GM12878 (cell line): ENCODE data around the gene TMEM87A. TPM values are rescaled to one million over a fixed set of nuclear protein-coding genes. Genes with fewer than 3 reads are reported as not detected.

Source experiments
- ATAC-seq: fragments of 200-7000 bp; cut with Tn5 transposase; 3 replicates; pipeline ENCODE4 v1.9.1; 2020; ENCODE audit warnings: mild to moderate bottlenecking, moderate library complexity
- BruUV-seq: library from RNA; stranded (reverse); fragments of 400-500 nt; replicated peaks from 2 replicates; lab custom pipeline; 2021; lab: Mats Ljungman, UMichigan
- CTCF ChIA-PET: fragments of 300-600 bp; sonication (Branson Sonifier 250); formaldehyde crosslinking; extraction: SDS; loops from one replicate; lab custom pipeline; 2021; ENCODE audit warnings: inconsistent platforms; lab: Yijun Ruan, JAX
- POLR2A ChIA-PET: fragments of 350-600 bp; formaldehyde crosslinking; extraction: SDS; loops from one replicate; lab custom pipeline; 2021; ENCODE audit warnings: inconsistent platforms; lab: Charles Lee
- RAD21 ChIA-PET: fragments of 300-600 bp; sonication (Branson Sonifier 250); formaldehyde crosslinking; loops from one replicate; lab custom pipeline; 2023; ENCODE audit warnings: antibody characterized with exemption; ENCODE audit not compliant: unreplicated experiment; lab: Charles Lee
- SMC1A ChIA-PET: fragments of 300-600 bp; sonication (Branson Sonifier 250); formaldehyde crosslinking; loops from one replicate; lab custom pipeline; 2023; ENCODE audit not compliant: unreplicated experiment, uncharacterized antibody; lab: Charles Lee
- DNase-seq: peaks from one replicate; pipeline ENCODE4 v3.0.0-alpha.2; 2011; ENCODE audit warnings: low read depth, low spot score
- FAIRE-seq: peaks from 3 replicates; lab custom pipeline; 2011; peaks lifted over from hg19 to GRCh38; lab: Jason Lieb, UNC
- H2AFZ ChIP-seq: 2 replicates; pipeline ENCODE4 v1.6.0; 2011; ENCODE audit warnings: low read depth, low read length, control low read depth; ENCODE audit not compliant: control insufficient read depth
- H3K27ac ChIP-seq: 2 replicates; pipeline ENCODE4 v1.5.1; 2011; ENCODE audit warnings: control low read depth; ENCODE audit not compliant: control insufficient read depth, insufficient read depth
- H3K27me3 ChIP-seq, 2 experiments: replicated peaks in 1 of 2; 2 replicates each; pipeline versions ENCODE4 v1.6.0 to v1.6.1; 2011; ENCODE audit warnings: low read length in 1 of 2; ENCODE audit not compliant: control insufficient read depth in 2 of 2, insufficient read depth in 2 of 2
- H3K36me3 ChIP-seq, 2 experiments: 2 replicates each; pipeline ENCODE4 v1.5.1; 2011; ENCODE audit warnings: low read length in 1 of 2; ENCODE audit not compliant: control insufficient read depth in 2 of 2, insufficient read depth in 2 of 2
- H3K4me1 ChIP-seq: 2 replicates; pipeline ENCODE4 v1.6.1; 2011; ENCODE audit warnings: mild to moderate bottlenecking, low read length, moderate library complexity, mixed read lengths; ENCODE audit not compliant: control insufficient read depth, insufficient read depth
- H3K4me2 ChIP-seq: 2 replicates; pipeline ENCODE4 v1.6.0; 2011; ENCODE audit warnings: control low read depth; ENCODE audit not compliant: control insufficient read depth, insufficient read depth
- H3K4me3 ChIP-seq: fragments of 200-600 bp; sonication (generic); 2 replicates; pipeline ENCODE4 v1.5.1; 2016
- H3K79me2 ChIP-seq: 2 replicates; pipeline ENCODE4 v1.6.0; 2011; ENCODE audit warnings: low read length; ENCODE audit not compliant: control insufficient read depth, insufficient read depth
- H3K9ac ChIP-seq: 2 replicates; pipeline ENCODE4 v1.8.0; 2011; ENCODE audit warnings: low read length, control low read depth, mixed read lengths; ENCODE audit not compliant: control insufficient read depth, insufficient read depth
- H3K9me3 ChIP-seq: replicated peaks from 3 replicates; pipeline ENCODE4 v1.5.1; 2011; ENCODE audit warnings: mild to moderate bottlenecking, low read length; ENCODE audit not compliant: control insufficient read depth, insufficient read depth
- H4K20me1 ChIP-seq: 2 replicates; pipeline ENCODE4 v1.6.0; 2011; ENCODE audit not compliant: control insufficient read depth, insufficient read depth
- BCL3 ChIP-seq: IDR thresholded peaks from 2 replicates; pipeline ENCODE4 v1.6.1; 2011; ENCODE audit warnings: borderline replicate concordance, low read depth, mild to moderate bottlenecking, moderate library complexity, low read length; ENCODE audit not compliant: insufficient read depth, poor library complexity, severe bottlenecking
- CUX1 ChIP-seq: IDR thresholded peaks from 2 replicates; pipeline ENCODE4 v1.6.1; 2012; ENCODE audit warnings: improper control_type of control experiment, low read depth, low read length; ENCODE audit not compliant: insufficient replicate concordance
- KDM1A ChIP-seq: fragments of 200-600 bp; sonication (generic); IDR thresholded peaks from 2 replicates; pipeline ENCODE4 v1.6.1; 2016; ENCODE audit warnings: borderline replicate concordance
- NFXL1 ChIP-seq: fragments of 450-650 bp; IDR thresholded peaks from 2 replicates; pipeline ENCODE4 v1.6.1; 2017; ENCODE audit warnings: antibody characterized with exemption, mild to moderate bottlenecking, borderline replicate concordance
- RBBP5 ChIP-seq: fragments of 200-600 bp; sonication (generic); conservative IDR thresholded peaks from 2 replicates; pipeline ENCODE4 v1.6.1; 2016
- REST ChIP-seq: IDR thresholded peaks from 2 replicates; pipeline ENCODE4 v1.6.1; 2012; ENCODE audit warnings: mild to moderate bottlenecking, low read depth, low read length
- SMAD5 ChIP-seq: IDR thresholded peaks from 2 replicates; pipeline ENCODE4 v1.6.1; 2016; ENCODE audit warnings: antibody characterized with exemption, low read depth
- TAF1 ChIP-seq: IDR thresholded peaks from 2 replicates; pipeline ENCODE4 v1.6.1; 2011; ENCODE audit warnings: mild to moderate bottlenecking, low read depth, low read length, borderline replicate concordance
- ZNF207 ChIP-seq: fragments of 450-650 bp; IDR thresholded peaks from 2 replicates; pipeline ENCODE4 v1.6.1; 2014; ENCODE audit warnings: antibody characterized with exemption, mild to moderate bottlenecking, borderline replicate concordance
- in situ Hi-C: fragments of 300-500 bp; cut with MboI; formaldehyde crosslinking; loops from 9 replicates; pipeline ENCODE4 v1.14.3; 2018; ENCODE audit warnings: mixed read lengths
- intact Hi-C: fragments of 100-400 bp; cut with micrococcal nuclease; formaldehyde crosslinking; loops from one replicate; pipeline ENCODE4 v1.14.2; 2022; ENCODE audit not compliant: unreplicated experiment
- polyA plus RNA-seq, 11 experiments: library from polyadenylated mRNA; depleted of rRNA in 4 of 11; unstranded in 6 of 11; stranded (reverse) in 5 of 11; fragments of >200 nt; fragmentation: Nextera tagmentation in 4 of 11; fragmentation: Illumina TruSeq in 1 of 11; extraction: Ambion mirVana in 4 of 11; extraction: Trizol in 1 of 11; gene quantifications; 1 replicate in 1 of 11; 2 replicates in 10 of 11; pipeline versions ENCODE4 v1.2.1 to v1.2.3, GENCODE V29; 2011 to 2016; ENCODE audit warnings: inconsistent platforms in 2 of 11, missing spikeins in 2 of 11, low read depth in 1 of 11
- total RNA-seq, 4 experiments: library from RNA; depleted of rRNA in 3 of 4; stranded (reverse); fragments of >200 nt in 3 of 4; fragmentation: Illumina TruSeq in 1 of 4; extraction: Trizol in 1 of 4; gene quantifications; 2 replicates each; pipeline versions ENCODE4 v1.2.1 to v1.2.3, GENCODE V29; 2013 to 2021

TMEM87A gene
- total and polyA plus RNA-seq, 10 of the 15 experiments (the other 5 are each of a cell fraction or from before 2014, with no cell fraction given), result 18.2 to 53.2 (median 33.4) TPM

- Histone ChIP-seq H3K79me2 (no peaks in the 10 kb centered on the region), H4K20me1 (no peaks in the 10 kb centered on the region), H3K9me3 (no peaks in the 10 kb centered on the region), H2AFZ (no peak overlapping the region), H3K27me3 (no peaks in the 10 kb centered on the region), H3K36me3 (peaks cover 0 to 5% of the 10 kb centered on the region in 2 experiments; a peak in 3 of 4 replicates), H3K4me2 (no peak overlapping the region), H3K27ac (no peak overlapping the region), H3K4me3 (no peak overlapping the region), H3K4me1 (no peaks in the 10 kb centered on the region), H3K9ac (no peak overlapping the region)
- no peak for TF ChIP-seq BCL3
- no peak for TF ChIP-seq NFXL1
- no peak for TF ChIP-seq ZNF207
- no peak for TF ChIP-seq TAF1
- TF ChIP-seq RBBP5, result no peak
- TF ChIP-seq SMAD5, result no peak
- no peak for TF ChIP-seq REST
- no peak for TF ChIP-seq CUX1
- TF ChIP-seq KDM1A, result no peak
- SMC1A ChIA-PET, result interaction anchor here (1.3 kb wide), 1 partner anchor 222 kb away, joined by 3 read pairs; no protein-coding TSS in a partner anchor
- intact Hi-C loops (no loop called here), in situ Hi-C loops (no loop called here)
- RAD21 ChIA-PET, result interaction anchor here (0.6 kb wide), 1 partner anchor 221 kb away, joined by 3 read pairs; no protein-coding TSS in a partner anchor
- DNase-seq (no peak), FAIRE-seq (no peak), ATAC-seq (no peak)
- no TSS peak for BruUV-seq
- CTCF ChIA-PET, result no interaction called here
- POLR2A ChIA-PET, result interaction anchor here (1.0 kb wide), 1 partner anchor 13 kb away, joined by 3 read pairs; no protein-coding TSS in a partner anchor
Observed at GRCh38 chr15:42282344-42282743, 9.1 kb upstream of the TMEM87A start.
